Stomach (tissue), 9 donors: ENCODE measurements around the gene CORO2B. TPM values are rescaled to one million over a fixed set of nuclear protein-coding genes. Genes with fewer than 3 reads are reported as not detected.
A peak's percentile ranks its signal among the peaks of the same experiment; 100 is the strongest.

ENCODE experiments used
- DNase-seq, 2 donors: peaks; one replicate each; pipeline versions ENCODE4 v3.0.0 to v3.0.0-alpha.2; 2013 to 2019
- H3K27ac ChIP-seq, 5 donors: fragments of 200-600 bp in 4 of 5; sonication (generic) in 4 of 5; one replicate each; pipeline ENCODE4 v1.5.1; 2013 to 2019; ENCODE audit warnings: mild to moderate bottlenecking in 1 of 5, moderate library complexity in 1 of 5
- H3K27me3 ChIP-seq, 3 donors: fragments of 200-600 bp; sonication (generic); one replicate each; pipeline ENCODE4 v1.5.1; 2017 to 2019; ENCODE audit warnings: mixed run types in 1 of 3
- H3K36me3 ChIP-seq, 4 donors: fragments of 200-600 bp; sonication (generic); 1 replicate in 3 of 4; 2 replicates in 1 of 4; pipeline ENCODE4 v1.5.1; 2016 to 2019
- H3K4me1 ChIP-seq, 4 donors: fragments of 200-600 bp; sonication (generic); one replicate each; pipeline ENCODE4 v1.5.1; 2016 to 2019
- H3K4me3 ChIP-seq, 4 donors: fragments of 200-600 bp; sonication (generic) in 3 of 4; one replicate each; pipeline ENCODE4 v1.5.1; 2016 to 2019; ENCODE audit warnings: mild to moderate bottlenecking in 1 of 4
- H3K9me3 ChIP-seq, 4 donors: fragments of 200-600 bp; sonication (generic); one replicate each; pipeline ENCODE4 v1.5.1; 2016 to 2019
- EP300 ChIP-seq: sonication (generic); formaldehyde crosslinking; IDR thresholded peaks from one replicate; pipeline ENCODE4 v1.6.1; 2017; ENCODE audit warnings: antibody characterized with exemption
- POLR2A ChIP-seq, 4 donors: fragments of 450-650 bp; IDR thresholded peaks; one replicate each; pipeline ENCODE4 v1.6.1; 2016; ENCODE audit warnings: antibody characterized with exemption in 4 of 4, control low read depth in 2 of 4, mild to moderate bottlenecking in 1 of 4, moderate library complexity in 1 of 4
- POLR2AphosphoS5 ChIP-seq, 3 donors: sonication (generic); formaldehyde crosslinking; IDR thresholded peaks; one replicate each; pipeline ENCODE4 v1.6.1; 2016; ENCODE audit warnings: antibody characterized with exemption in 3 of 3
- WGBS, 5 donors: extraction: QIAGEN DNeasy Blood & Tissue Kit in 3 of 5; methylation state at CpG; one replicate each; pipeline versions ENCODE4 v1.1.5 to v1.1.7; 2013 to 2018; 5-methylcytosine and 5-hydroxymethylcytosine counted together
- intact Hi-C: fragments of 100-400 bp; cut with DNase I; formaldehyde crosslinking; loops from one replicate; pipeline ENCODE4 v1.15.1; 2023; ENCODE audit warnings: low total_unique reads
- polyA plus RNA-seq, 3 donors: library from polyadenylated mRNA; stranded (reverse); fragments of 200-250 nt; gene quantifications; one replicate each; pipeline ENCODE4 v1.2.3, GENCODE V29; 2013
- total RNA-seq, 5 donors: library from RNA; depleted of rRNA; stranded (reverse); fragments of >200 nt; gene quantifications; one replicate each; pipeline versions ENCODE4 v1.1.0 to v1.2.3, GENCODE V29; 2014 to 2016
- TF ChIP-seq, protein P1 (sequence below), 7 experiments: fragments of 450-650 bp in 4 of 7; fragments of 200-600 bp in 3 of 7; sonication (generic) in 3 of 7; IDR thresholded peaks; one replicate each; pipeline ENCODE4 v1.5.1; 2016 to 2019; ENCODE audit warnings: antibody characterized with exemption in 7 of 7, control low read depth in 2 of 7, mild to moderate bottlenecking in 1 of 7
- donor health status: healthy with polysubstance abuse.
- donor health status: Bipolar disorder and iron deficiency.
- donor health status: healthy.

Gene CORO2B
- total and polyA plus RNA-seq, 8 donors: 0.89 to 3.7 (median 2.3) TPM; not detected in 1

DNA sequence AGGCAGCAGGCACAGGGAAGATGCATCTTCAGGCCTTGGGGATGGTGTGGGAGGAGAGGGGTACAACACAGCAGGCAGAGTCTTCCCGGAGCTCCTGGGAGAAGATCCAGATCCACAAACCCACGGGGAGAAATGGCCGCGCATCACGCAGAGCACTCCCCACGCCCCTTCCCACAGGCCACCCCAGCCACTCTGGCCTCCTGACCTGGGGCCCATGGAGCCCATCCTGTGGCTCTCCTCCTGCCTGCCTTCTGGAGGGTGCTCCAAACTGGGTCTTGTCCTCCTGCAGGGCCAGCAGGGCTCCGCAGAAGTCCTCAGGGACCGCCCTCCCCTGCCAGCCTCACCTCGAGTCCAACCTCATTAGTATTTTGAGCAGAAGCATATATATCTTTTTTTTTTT lies 17.9 kb downstream of the CORO2B start:
- TF ChIP-seq POLR2A (IDR thresholded peaks at IDR 0.05) (no peak), EP300 (no peak), POLR2AphosphoS5 (IDR thresholded peaks at IDR 0.05) (no peak)
- TF ChIP-seq, protein P1, sequence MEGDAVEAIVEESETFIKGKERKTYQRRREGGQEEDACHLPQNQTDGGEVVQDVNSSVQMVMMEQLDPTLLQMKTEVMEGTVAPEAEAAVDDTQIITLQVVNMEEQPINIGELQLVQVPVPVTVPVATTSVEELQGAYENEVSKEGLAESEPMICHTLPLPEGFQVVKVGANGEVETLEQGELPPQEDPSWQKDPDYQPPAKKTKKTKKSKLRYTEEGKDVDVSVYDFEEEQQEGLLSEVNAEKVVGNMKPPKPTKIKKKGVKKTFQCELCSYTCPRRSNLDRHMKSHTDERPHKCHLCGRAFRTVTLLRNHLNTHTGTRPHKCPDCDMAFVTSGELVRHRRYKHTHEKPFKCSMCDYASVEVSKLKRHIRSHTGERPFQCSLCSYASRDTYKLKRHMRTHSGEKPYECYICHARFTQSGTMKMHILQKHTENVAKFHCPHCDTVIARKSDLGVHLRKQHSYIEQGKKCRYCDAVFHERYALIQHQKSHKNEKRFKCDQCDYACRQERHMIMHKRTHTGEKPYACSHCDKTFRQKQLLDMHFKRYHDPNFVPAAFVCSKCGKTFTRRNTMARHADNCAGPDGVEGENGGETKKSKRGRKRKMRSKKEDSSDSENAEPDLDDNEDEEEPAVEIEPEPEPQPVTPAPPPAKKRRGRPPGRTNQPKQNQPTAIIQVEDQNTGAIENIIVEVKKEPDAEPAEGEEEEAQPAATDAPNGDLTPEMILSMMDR (IDR thresholded peaks at IDR 0.05): no peak
- intact Hi-C loops: no loop called here
- H3K27me3 ChIP-seq: peaks cover 0 to 7% (median 0%) of the 10 kb centered on the region in 3 donors
- no peaks in the 10 kb centered on the region for H3K9me3 ChIP-seq
- H3K27ac ChIP-seq: no peak overlapping the region
- DNase-seq: no peak
- 85 to 94% (median 89%) methylated on average over 7 to 9 of the region's 9 CpGs for WGBS, 5 donors
- H3K4me1 ChIP-seq: peaks cover 6 to 30% (median 13%) of the 10 kb centered on the region in 4 donors
- no peak overlapping the region for H3K4me3 ChIP-seq
- H3K36me3 ChIP-seq: no peaks in the 10 kb centered on the region

DNA sequence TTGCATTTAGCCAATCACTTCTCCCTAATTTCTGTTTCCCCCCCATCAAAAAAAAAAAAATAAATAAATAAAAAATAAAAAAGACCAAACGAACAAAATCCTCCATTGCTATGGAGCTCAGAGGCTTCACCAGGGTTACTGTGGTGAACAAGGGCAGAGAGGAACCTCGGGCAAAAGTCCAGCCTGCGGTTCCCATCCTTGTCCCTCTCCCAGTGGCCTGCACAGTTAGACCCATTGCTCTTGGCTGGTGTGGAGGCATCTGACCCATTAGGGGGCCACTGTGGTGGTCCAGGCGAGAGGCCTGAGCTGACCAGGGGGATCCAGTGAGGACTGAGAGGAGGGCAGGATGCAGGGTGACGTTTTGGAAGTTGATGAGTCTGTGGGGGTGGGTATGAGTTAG lies 18.8 kb downstream of the CORO2B start:
- Histone ChIP-seq H3K9me3 (no peaks in the 10 kb centered on the region), H3K4me1 (peaks cover 6 to 30% (median 13%) of the 10 kb centered on the region in 4 donors), H3K4me3 (no peak overlapping the region), H3K27me3 (peaks cover 0 to 7% (median 0%) of the 10 kb centered on the region in 3 donors), H3K27ac (peak overlapping the region in 3 of 5 donors; percentile 37 to 52 (median 40)), H3K36me3 (no peaks in the 10 kb centered on the region)
- intact Hi-C loops: no loop called here
- DNase-seq: no peak
- TF ChIP-seq POLR2A (IDR thresholded peaks at IDR 0.05) (no peak), POLR2AphosphoS5 (IDR thresholded peaks at IDR 0.05) (no peak), EP300 (no peak)
- TF ChIP-seq, protein P1 (IDR thresholded peaks at IDR 0.05): no peak
- 70 to 78% (median 72%) methylated on average over 5 of the region's 5 CpGs for WGBS, 5 donors

DNA sequence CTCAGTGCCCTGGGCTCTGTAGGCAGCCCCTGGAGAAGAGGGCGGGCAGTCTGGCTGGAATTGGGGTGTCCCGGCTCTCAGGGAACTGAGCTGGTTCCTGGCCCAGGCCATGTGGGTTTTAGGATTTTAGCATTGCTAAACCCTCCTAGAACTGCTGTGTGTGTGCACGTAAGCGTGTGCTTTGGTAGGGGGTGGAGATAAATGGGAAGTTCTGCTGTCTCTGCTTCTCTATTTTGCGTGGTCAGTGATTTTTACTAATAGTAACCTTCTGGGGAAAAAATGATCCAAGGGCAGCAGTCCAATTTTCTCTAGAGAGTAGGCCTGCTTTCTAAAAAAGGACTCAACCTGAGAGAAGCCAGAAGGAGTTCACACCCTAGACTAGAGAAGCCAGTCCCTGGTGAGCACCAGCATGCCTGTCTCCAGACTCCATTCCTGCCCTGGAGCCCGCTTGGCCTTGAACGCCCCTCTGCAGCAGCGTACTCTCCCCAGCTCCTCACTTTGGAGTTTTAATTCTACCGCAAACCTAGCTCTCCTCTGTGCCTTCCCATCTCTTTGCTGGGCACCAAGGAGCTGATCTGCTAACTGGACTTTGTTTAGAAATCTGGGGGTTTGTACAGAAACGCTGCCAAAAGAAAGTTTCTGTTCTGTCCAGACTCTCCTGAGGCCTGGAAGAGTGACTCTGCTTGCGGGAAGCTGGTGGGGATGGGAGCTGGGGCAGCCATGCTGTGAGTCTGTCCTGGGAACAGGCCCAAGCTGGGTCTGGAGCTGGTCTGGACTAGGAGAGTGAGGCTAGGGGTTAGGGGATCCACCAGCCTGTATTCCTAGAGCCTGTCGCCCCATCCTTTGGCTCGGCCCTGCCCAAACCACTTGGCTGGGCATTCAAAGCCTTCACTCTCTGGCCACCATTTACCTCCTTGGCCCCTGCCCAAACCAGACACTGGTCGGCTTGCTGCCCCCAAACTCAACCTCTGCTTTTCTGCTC lies 19.7 kb downstream of the CORO2B start:
- Histone ChIP-seq H3K36me3 (no peaks in the 10 kb centered on the region), H3K27ac (peak overlapping the region in 4 of 5 donors; percentile 35 to 52 (median 40)), H3K4me1 (peaks cover 6 to 30% (median 13%) of the 10 kb centered on the region in 4 donors), H3K9me3 (no peaks in the 10 kb centered on the region), H3K27me3 (peaks cover 0 to 7% (median 0%) of the 10 kb centered on the region in 3 donors), H3K4me3 (no peak overlapping the region)
- TF ChIP-seq, protein P1 (IDR thresholded peaks at IDR 0.05): no peak
- TF ChIP-seq POLR2A (IDR thresholded peaks at IDR 0.05): no peak
- TF ChIP-seq POLR2AphosphoS5 (IDR thresholded peaks at IDR 0.05): no peak
- TF ChIP-seq EP300: no peak
- DNase-seq: peak in 1 of 2 donors; percentile 55
- intact Hi-C loops: no loop called here
- WGBS, 5 donors: 72 to 85% (median 77%) methylated on average over 14 of the region's 14 CpGs

DNA sequence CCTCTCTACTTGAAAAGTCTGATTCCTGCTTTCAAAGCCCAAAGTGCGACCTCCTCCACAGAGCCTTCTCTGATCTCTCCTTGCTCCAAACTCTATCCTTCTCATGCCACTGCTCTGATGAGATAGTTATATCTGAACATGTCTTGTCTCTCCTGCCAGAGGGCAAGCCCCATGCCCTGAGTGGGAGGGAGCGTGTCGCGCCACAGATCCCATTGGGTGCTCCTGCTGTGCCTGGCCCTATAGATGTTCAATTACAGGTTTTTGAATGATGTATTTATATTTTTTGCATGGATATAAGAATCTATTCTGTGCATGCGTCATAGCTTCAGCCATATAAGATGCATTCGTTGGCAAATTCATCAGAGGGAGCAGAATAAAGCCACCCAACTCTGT lies 20.4 kb downstream of the CORO2B start:
- DNase-seq: no peak
- Histone ChIP-seq H3K9me3 (no peaks in the 10 kb centered on the region), H3K4me3 (no peak overlapping the region), H3K36me3 (no peaks in the 10 kb centered on the region), H3K4me1 (peaks cover 6 to 30% (median 13%) of the 10 kb centered on the region in 4 donors), H3K27me3 (peaks cover 0 to 11% (median 0%) of the 10 kb centered on the region in 3 donors), H3K27ac (peak overlapping the region in 2 of 5 donors; percentile 40 to 52)
- 88 to 95% (median 92%) methylated on average over 6 of the region's 6 CpGs for WGBS, 5 donors
- intact Hi-C loops: no loop called here
- no peak for TF ChIP-seq POLR2A (IDR thresholded peaks at IDR 0.05)
- no peak for TF ChIP-seq POLR2AphosphoS5 (IDR thresholded peaks at IDR 0.05)
- no peak for TF ChIP-seq EP300
- TF ChIP-seq, protein P1 (IDR thresholded peaks at IDR 0.05): no peak
